Coronary artery (tissue), 2 donors: ENCODE measurements around the gene BLMH.

Source experiments
- DNase-seq: peaks from one replicate; pipeline ENCODE4 v3.0.0-alpha.2; 2017; ENCODE audit warnings: low spot score
- H3K27ac ChIP-seq, 2 donors: fragments of 200-600 bp; sonication (generic); one replicate each; pipeline ENCODE4 v1.5.1; 2016 to 2019
- H3K4me3 ChIP-seq: fragments of 200-600 bp; sonication (generic); 2 replicates; pipeline ENCODE4 v1.5.1; 2016; ENCODE audit warnings: mild to moderate bottlenecking, moderate library complexity
- CTCF ChIP-seq: fragments of 200-600 bp; sonication (generic); IDR thresholded peaks from one replicate; pipeline ENCODE4 v1.5.1; 2019; ENCODE audit warnings: antibody characterized with exemption

The BLMH gene

GRCh38 chr17:30309591-30309990, 17.8 kb upstream of the BLMH start:
- TF ChIP-seq CTCF = no peak

GRCh38 chr17:30308406-30308805, 16.7 kb upstream of the BLMH start:
- Histone ChIP-seq H3K27ac (no peak overlapping the region), H3K4me3 (no peak overlapping the region)
- no peak for TF ChIP-seq CTCF
- DNase-seq = no peak

More at GRCh38 chr17:30309591-30309990, 17.8 kb upstream of the BLMH start:
- no peak overlapping the region for H3K4me3 ChIP-seq
- H3K27ac ChIP-seq = no peak overlapping the region
- no peak for DNase-seq

GRCh38 chr17:30304778-30305177, 13.0 kb upstream of the BLMH start:
- no peak for DNase-seq
- TF ChIP-seq CTCF = no peak
- Histone ChIP-seq H3K27ac (no peak overlapping the region), H3K4me3 (no peak overlapping the region)

- TF ChIP-seq CTCF = no peak
- H3K27ac ChIP-seq = no peak overlapping the region
- no peak for DNase-seq
- H3K4me3 ChIP-seq = no peak overlapping the region
These were observed 10.5 kb upstream of the BLMH start for GRCh38 chr17:30302241-30302640.

GRCh38 chr17:30300818-30301217, 9.1 kb upstream of the BLMH start:
- DNase-seq = no peak
- no peak for TF ChIP-seq CTCF
- H3K4me3 ChIP-seq = no peak overlapping the region
- no peak overlapping the region for H3K27ac ChIP-seq

GRCh38 chr17:30299000-30299399, 7.3 kb upstream of the BLMH start:
- H3K27ac ChIP-seq = no peak overlapping the region
- no peak for TF ChIP-seq CTCF
- no peak overlapping the region for H3K4me3 ChIP-seq
- DNase-seq = no peak

- DNase-seq = no peak
- no peak overlapping the region for H3K27ac ChIP-seq
- no peak for TF ChIP-seq CTCF
- no peak overlapping the region for H3K4me3 ChIP-seq
These were observed 6.0 kb upstream of the BLMH start for GRCh38 chr17:30297715-30298114.
